Midbrain (tissue), 1 donor: Measurements from ENCODE around the gene POLR1F.

ENCODE experiments used
- DNase-seq: peaks from one replicate; lab custom pipeline; 2025; lab: John Stamatoyannopoulos, UW

The POLR1F gene

DNA sequence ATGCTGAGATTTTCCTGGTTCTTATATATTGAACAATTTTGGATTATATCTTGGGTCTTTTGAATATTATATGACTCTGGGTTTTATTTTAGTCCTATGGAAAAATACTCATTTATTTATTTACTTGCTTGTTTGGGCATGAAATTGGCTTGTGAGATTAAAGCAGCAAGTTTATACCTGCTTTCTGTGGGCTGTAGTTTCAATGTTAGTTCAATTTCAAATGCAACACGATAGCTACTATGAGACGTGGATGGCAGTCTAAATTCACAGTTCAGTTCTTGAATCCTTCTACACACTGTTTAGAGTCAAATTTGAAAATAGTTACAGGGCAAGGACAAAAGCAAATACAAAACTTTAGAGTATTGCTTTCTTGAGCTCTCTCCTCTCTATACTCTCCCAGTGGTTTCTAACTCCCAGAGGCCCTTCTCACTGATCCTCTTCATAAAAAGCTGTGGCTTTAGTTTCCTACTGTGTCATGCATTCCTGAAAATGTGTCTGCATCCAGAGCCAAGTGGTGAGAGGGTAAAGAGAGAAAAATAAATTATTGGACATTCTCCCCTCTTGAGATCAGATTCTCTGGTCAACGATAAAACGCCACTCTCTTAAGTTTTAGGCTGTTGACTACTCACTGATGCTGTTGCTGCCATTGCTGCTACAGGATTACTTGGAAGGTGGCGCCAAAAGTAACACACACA, 34.4 kb downstream of the POLR1F start:
- no peak for DNase-seq

- no peak for DNase-seq
Measured at GRCh38 chr7:19670806-19671205, 38.0 kb downstream of the POLR1F start.

- peak; percentile 17 for DNase-seq
Measured at GRCh38 chr7:19665399-19666008, 43.3 kb downstream of the POLR1F start.

GRCh38 chr7:19663816-19664462, 44.9 kb downstream of the POLR1F start:
- no peak for DNase-seq

- no peak for DNase-seq
Measured at GRCh38 chr7:19648791-19649190, 60.0 kb downstream of the POLR1F start.
